RWPE2 (cell line): Measurements from ENCODE around the gene SLC35F6.

ENCODE experiments used
- ATAC-seq: fragments of 200-7000 bp; cut with Tn5 transposase; 3 replicates; pipeline ENCODE4 v1.9.1; 2021; ENCODE audit warnings: low read depth
- DNase-seq: peaks from one replicate; pipeline ENCODE4 v3.0.0-alpha.2; 2020; ENCODE audit warnings: low spot score
- H3K27ac ChIP-seq: fragments of 450-650 bp; 2 replicates; pipeline ENCODE4 v1.5.1; 2017; ENCODE audit warnings: mild to moderate bottlenecking; ENCODE audit not compliant: poor library complexity, severe bottlenecking
- H3K27me3 ChIP-seq: fragments of 250-450 bp; sonication (Bioruptor Pico); 2 replicates; pipeline ENCODE4 v1.5.1; 2021; ENCODE audit warnings: mild to moderate bottlenecking, moderate library complexity; ENCODE audit not compliant: insufficient read depth, poor library complexity, severe bottlenecking
- H3K36me3 ChIP-seq: fragments of 250-450 bp; sonication (Bioruptor Pico); 2 replicates; pipeline ENCODE4 v1.5.1; 2020; ENCODE audit warnings: low read depth, mild to moderate bottlenecking, moderate library complexity
- H3K4me1 ChIP-seq: fragments of 250-450 bp; sonication (Bioruptor Pico); 2 replicates; pipeline ENCODE4 v1.5.1; 2021; ENCODE audit warnings: mild to moderate bottlenecking, moderate library complexity; ENCODE audit not compliant: insufficient read depth, poor library complexity, severe bottlenecking
- H3K4me3 ChIP-seq: fragments of 250-450 bp; sonication (Bioruptor Pico); 2 replicates; pipeline ENCODE4 v1.5.1; 2021; ENCODE audit warnings: mild to moderate bottlenecking, moderate library complexity; ENCODE audit not compliant: severe bottlenecking
- H3K9me3 ChIP-seq: fragments of 250-450 bp; sonication (Bioruptor Pico); 2 replicates; pipeline ENCODE4 v1.5.1; 2021; ENCODE audit warnings: mild to moderate bottlenecking, moderate library complexity; ENCODE audit not compliant: severe bottlenecking
- TF ChIP-seq, protein P1 (sequence below): fragments of 450-650 bp; IDR thresholded peaks from one replicate; pipeline ENCODE4 v1.5.1; 2017; ENCODE audit warnings: mild to moderate bottlenecking, moderate library complexity; ENCODE audit not compliant: poor library complexity, severe bottlenecking

Gene SLC35F6

DNA sequence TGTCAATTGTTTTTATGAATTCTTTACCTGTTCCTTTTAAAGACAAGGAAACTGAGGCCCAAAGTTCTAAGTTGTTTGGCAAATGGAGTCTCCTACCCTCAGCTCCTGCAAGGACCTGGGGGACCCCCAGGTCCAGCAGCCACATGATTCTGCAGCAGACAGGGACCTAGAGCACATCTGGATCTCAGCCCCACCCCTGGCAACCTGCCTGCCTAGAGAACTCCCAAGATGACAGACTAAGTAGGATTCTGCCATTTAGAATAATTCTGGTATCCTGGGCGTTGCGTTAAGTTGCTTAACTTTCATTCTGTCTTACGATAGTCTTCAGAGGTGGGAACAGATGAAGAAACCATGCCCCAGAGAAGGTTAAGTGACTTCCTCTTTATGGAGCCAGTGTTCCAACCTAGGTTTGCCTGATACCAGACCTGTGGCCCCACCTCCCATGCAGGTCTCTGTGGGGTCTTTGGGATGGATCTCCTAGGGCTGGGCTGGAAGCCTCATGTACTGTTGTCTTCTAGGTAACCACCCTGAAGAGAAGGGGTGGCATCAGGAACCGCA lies 16.2 kb downstream of the SLC35F6 start:
- H3K4me1 ChIP-seq: peaks cover 4% of the 10 kb centered on the region
- TF ChIP-seq, protein P1, sequence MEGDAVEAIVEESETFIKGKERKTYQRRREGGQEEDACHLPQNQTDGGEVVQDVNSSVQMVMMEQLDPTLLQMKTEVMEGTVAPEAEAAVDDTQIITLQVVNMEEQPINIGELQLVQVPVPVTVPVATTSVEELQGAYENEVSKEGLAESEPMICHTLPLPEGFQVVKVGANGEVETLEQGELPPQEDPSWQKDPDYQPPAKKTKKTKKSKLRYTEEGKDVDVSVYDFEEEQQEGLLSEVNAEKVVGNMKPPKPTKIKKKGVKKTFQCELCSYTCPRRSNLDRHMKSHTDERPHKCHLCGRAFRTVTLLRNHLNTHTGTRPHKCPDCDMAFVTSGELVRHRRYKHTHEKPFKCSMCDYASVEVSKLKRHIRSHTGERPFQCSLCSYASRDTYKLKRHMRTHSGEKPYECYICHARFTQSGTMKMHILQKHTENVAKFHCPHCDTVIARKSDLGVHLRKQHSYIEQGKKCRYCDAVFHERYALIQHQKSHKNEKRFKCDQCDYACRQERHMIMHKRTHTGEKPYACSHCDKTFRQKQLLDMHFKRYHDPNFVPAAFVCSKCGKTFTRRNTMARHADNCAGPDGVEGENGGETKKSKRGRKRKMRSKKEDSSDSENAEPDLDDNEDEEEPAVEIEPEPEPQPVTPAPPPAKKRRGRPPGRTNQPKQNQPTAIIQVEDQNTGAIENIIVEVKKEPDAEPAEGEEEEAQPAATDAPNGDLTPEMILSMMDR: no peak
- DNase-seq: no peak

DNA sequence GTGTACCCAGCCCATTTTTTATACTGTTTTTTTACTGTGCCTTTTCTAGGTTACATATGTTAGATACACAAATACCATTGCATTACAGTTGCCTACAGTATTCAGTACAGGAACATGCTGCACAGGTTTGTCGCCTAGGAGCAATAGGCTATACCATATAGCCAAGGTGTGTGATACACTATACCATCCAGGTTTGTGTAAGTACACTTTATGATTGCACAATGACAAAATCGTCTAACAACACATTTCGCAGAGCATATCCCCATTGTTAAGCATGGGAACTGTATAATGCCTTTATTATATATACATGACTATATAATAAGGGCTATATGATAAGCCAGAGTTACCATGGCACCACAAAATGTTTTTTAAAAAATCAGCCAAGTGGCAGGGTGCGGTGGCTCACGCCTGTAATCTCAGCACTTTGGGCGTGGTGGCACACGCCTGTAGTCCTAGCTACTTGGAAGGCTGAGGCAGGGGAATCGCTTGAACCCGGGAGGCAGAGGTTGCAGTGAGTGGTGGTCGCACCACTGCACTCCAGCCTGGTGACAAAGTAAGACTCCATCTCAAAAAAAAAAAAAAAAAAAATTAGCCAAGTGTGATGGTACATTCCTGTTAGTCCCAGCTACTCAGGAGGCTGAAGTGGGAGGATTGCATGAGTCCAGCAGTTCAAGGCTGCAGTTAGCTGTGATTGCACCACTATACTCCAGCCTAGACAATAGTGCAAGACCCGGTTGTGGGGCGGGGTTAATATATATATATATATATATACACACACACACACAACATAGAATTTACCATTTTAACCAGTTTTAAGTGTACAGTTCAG lies 19.0 kb downstream of the SLC35F6 start:
- Histone ChIP-seq H3K36me3 (peaks cover 26% of the 10 kb centered on the region), H3K4me3 (no peak overlapping the region), H3K9me3 (no peaks in the 10 kb centered on the region), H3K27me3 (no peaks in the 10 kb centered on the region), H3K4me1 (peaks cover 6% of the 10 kb centered on the region), H3K27ac (no peak overlapping the region)
- ATAC-seq (no peak), DNase-seq (no peak)
- TF ChIP-seq, protein P1: no peak

More for the DNA sequence above, 16.2 kb downstream of the SLC35F6 start:
- Histone ChIP-seq H3K36me3 (peaks cover 41% of the 10 kb centered on the region), H3K4me3 (no peak overlapping the region), H3K9me3 (no peaks in the 10 kb centered on the region), H3K27ac (no peak overlapping the region), H3K27me3 (no peaks in the 10 kb centered on the region)
- ATAC-seq: no peak

DNA sequence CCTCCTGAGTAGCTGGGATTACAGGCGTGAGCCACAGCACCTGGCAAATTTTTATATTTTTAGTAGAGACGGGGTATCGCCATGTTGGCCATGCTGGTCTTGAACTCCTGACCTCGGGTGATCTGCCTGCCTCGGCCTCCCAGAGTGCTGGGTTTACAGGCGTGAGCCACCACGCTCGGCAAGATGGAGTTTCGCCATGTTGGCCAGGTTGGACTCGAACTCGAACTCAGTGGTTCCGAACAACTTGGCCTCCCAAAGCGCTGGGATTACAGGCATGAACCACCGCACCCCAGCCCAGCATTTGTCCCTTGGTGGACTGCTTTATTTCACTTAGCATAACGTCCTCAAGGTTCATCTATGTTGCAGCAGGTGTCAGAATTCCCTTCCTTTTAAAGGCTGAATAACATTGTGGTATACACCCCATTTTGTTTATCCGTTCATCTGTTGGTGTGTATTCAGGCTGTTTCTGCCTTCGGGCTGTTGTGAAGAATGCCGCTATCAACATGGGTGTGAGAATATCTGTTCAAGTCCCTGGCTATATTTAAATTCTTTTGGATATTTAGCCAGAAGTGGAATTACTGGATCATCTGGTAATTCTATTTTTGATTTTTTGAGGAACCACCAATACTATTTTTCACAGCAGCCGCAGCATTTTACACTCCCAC lies 20.6 kb downstream of the SLC35F6 start:
- peaks cover 6% of the 10 kb centered on the region for H3K4me1 ChIP-seq
- TF ChIP-seq, protein P1: no peak
- H3K36me3 ChIP-seq: peaks cover 29% of the 10 kb centered on the region
- H3K4me3 ChIP-seq: peak overlapping the region; percentile 75
- ATAC-seq: no peak
- H3K9me3 ChIP-seq: no peaks in the 10 kb centered on the region
- H3K27me3 ChIP-seq: no peaks in the 10 kb centered on the region
- H3K27ac ChIP-seq: peak overlapping the region; percentile 47
- no peak for DNase-seq

DNA sequence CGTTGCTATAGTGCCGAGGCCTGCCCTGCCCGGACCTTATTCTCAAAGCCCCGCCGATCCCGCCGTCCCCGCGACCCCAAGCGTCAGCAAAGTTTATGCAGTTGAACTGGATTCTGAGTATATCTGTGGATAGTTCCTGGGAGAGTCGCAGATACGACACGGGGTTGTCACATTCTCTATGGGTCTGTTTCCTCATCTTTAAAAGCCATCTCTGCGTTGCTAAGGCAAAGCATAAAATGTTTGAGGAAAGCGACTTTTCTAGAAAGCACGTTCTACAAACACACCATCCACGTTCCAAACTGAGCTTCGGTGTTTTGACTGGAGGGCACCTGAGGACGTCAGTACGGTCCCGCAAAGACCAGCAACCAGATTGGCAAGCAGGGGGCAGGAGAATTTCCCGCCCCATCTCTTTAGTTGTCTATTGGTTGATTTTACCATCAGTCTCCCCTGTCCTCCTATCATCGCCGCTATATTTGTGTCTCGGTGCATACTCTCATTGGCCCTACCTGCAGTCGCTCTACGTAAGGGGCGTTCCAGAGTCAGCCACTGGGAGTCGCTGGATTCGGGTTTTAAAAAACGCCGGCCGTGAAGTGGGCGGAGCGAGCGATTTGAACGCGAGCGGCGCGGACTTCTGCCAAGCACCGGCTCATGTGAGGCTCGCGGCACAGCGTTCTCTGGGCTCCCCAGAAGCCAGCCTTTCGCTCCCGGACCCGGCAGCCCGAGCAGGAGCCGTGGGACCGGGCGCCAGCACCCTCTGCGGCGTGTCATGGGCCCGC lies 21.5 kb downstream of the SLC35F6 start, which contains the start of gene CENPA:
Gene CENPA (plus strand): TSS at position 626 of the 776 bp plus-strand sequence. CDS start 141 bp downstream, at position 767.
- TF ChIP-seq, protein P1: no peak
- no peaks in the 10 kb centered on the region for H3K9me3 ChIP-seq
- ATAC-seq (peak; percentile 98), DNase-seq (peak; percentile 96)
- H3K27me3 ChIP-seq: no peaks in the 10 kb centered on the region
- H3K27ac ChIP-seq: peak within 1 kb of the TSS; percentile 47
- peaks cover 6% of the 10 kb centered on the region for H3K4me1 ChIP-seq
- H3K4me3 ChIP-seq: peak within 1 kb of the TSS; percentile 75
- peaks cover 30% of the 10 kb centered on the region for H3K36me3 ChIP-seq
